Measurements from ENCODE around the gene RGS16. TPM values are rescaled to one million over a fixed set of nuclear protein-coding genes. Genes with fewer than 3 reads are reported as not detected.

RGS16 gene
- polyA plus RNA-seq, 1 of the 3 experiments (the other 2 are of a cell fraction) = 0.79 TPM

- TF ChIP-seq MEF2A (IDR thresholded peaks at IDR 0.05; ENCODE audit: borderline replicate concordance, low read depth) = no peak
- TF ChIP-seq, protein P1, sequence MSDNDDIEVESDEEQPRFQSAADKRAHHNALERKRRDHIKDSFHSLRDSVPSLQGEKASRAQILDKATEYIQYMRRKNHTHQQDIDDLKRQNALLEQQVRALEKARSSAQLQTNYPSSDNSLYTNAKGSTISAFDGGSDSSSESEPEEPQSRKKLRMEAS (IDR thresholded peaks at IDR 0.05; ENCODE audit: low read depth) = no peak
- TF ChIP-seq RAD21 (IDR thresholded peaks at IDR 0.05; ENCODE audit: low read length) = no peak
- TF ChIP-seq RXRA (IDR thresholded peaks at IDR 0.05; ENCODE audit: borderline replicate concordance, low read depth) = no peak
- no peak for TF ChIP-seq PBX3 (IDR thresholded peaks at IDR 0.05)
Measured at GRCh38 chr1:182624577-182624976, 20.4 kb upstream of the RGS16 start (continued).

DNA sequence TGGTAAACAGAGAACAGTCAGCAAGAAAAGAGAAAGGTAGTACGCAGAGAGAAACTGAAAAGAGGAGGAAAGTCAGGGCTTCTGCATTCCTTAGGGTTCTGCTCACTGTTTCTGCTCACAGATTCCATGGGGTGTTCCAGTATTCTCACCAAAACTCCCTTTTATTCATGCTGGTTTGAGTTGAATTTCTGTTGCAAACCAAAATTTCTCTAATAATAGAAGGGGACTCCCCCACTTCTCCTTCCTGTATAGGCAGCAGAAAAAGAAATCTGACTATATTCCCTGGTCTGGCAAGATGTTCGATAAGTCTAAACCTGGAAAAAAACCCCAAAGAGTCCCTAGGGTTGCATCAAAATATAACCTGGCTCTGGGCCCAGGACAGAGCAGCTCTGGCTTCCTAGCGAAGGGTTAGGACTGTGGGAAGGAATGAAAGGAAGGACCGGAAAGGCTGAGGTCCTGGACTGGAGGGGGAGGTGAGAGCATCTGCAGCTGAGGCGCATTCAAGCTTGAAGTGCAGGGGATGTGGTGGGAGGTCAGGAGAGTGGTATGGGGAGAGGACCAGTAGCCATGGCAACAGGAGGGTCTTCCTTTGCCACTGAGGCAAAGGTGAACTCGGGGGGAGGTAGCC lies 18.8 kb upstream of the RGS16 start:
- H3K9me3 ChIP-seq = 0 out of 2 replicates have a peak, but pooled peaks cover 3% of the 10 kb centered on the region
- no peak for TF ChIP-seq SIN3A (IDR thresholded peaks at IDR 0.05; ENCODE audit: borderline replicate concordance, low read depth, low read length)
- no peak for TF ChIP-seq EP300 (IDR thresholded peaks at IDR 0.05; ENCODE audit: borderline replicate concordance in 1 of 2, low read depth in 1 of 2, low read length in 1 of 2)
- TF ChIP-seq RCOR1 (IDR thresholded peaks at IDR 0.05; ENCODE audit: low read length) = no peak
- TF ChIP-seq, protein P2, sequence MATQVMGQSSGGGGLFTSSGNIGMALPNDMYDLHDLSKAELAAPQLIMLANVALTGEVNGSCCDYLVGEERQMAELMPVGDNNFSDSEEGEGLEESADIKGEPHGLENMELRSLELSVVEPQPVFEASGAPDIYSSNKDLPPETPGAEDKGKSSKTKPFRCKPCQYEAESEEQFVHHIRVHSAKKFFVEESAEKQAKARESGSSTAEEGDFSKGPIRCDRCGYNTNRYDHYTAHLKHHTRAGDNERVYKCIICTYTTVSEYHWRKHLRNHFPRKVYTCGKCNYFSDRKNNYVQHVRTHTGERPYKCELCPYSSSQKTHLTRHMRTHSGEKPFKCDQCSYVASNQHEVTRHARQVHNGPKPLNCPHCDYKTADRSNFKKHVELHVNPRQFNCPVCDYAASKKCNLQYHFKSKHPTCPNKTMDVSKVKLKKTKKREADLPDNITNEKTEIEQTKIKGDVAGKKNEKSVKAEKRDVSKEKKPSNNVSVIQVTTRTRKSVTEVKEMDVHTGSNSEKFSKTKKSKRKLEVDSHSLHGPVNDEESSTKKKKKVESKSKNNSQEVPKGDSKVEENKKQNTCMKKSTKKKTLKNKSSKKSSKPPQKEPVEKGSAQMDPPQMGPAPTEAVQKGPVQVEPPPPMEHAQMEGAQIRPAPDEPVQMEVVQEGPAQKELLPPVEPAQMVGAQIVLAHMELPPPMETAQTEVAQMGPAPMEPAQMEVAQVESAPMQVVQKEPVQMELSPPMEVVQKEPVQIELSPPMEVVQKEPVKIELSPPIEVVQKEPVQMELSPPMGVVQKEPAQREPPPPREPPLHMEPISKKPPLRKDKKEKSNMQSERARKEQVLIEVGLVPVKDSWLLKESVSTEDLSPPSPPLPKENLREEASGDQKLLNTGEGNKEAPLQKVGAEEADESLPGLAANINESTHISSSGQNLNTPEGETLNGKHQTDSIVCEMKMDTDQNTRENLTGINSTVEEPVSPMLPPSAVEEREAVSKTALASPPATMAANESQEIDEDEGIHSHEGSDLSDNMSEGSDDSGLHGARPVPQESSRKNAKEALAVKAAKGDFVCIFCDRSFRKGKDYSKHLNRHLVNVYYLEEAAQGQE (IDR thresholded peaks at IDR 0.05; ENCODE audit: low read depth, low read length) = no peak
- TF ChIP-seq MEF2A (IDR thresholded peaks at IDR 0.05; ENCODE audit: borderline replicate concordance, low read depth) = no peak
- TF ChIP-seq RAD21 (IDR thresholded peaks at IDR 0.05; ENCODE audit: low read length) = no peak
- TF ChIP-seq SMC3 (IDR thresholded peaks at IDR 0.05; ENCODE audit: low read depth, low read length) = no peak
- TF ChIP-seq, protein P3, sequence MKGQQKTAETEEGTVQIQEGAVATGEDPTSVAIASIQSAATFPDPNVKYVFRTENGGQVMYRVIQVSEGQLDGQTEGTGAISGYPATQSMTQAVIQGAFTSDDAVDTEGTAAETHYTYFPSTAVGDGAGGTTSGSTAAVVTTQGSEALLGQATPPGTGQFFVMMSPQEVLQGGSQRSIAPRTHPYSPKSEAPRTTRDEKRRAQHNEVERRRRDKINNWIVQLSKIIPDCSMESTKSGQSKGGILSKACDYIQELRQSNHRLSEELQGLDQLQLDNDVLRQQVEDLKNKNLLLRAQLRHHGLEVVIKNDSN (IDR thresholded peaks at IDR 0.05; ENCODE audit: borderline replicate concordance, low read depth) = no peak
- TF ChIP-seq USF2 (IDR thresholded peaks at IDR 0.05; ENCODE audit: borderline replicate concordance, low read depth, low read length) = no peak
- no peak for TF ChIP-seq TCF12 (IDR thresholded peaks at IDR 0.05)
- no peak for TF ChIP-seq TAF1 (IDR thresholded peaks at IDR 0.05; ENCODE audit: borderline replicate concordance, low read depth, low read length)
- no peak overlapping the region for H3K27ac ChIP-seq (ENCODE audit: low read depth in 2 of 2, low read length in 1 of 2)
- CTCF ChIA-PET = interaction anchor here (1.0 to 1.8 kb wide), 2 partner anchors 10 to 162 kb away, joined by 3 to 5 read pairs; no protein-coding TSS in a partner anchor
- no peak overlapping the region for H2AFZ ChIP-seq (ENCODE audit: low read depth)
- no peak overlapping the region for H3K9ac ChIP-seq
- H3K4me2 ChIP-seq = no peak overlapping the region
- no peak overlapping the region for H3K4me3 ChIP-seq (ENCODE audit: low read depth in 2 of 2, low read length in 1 of 2)
- no peaks in the 10 kb centered on the region for H3F3A ChIP-seq (replicated peaks; ENCODE audit: insufficient read depth)
- DNase-seq = no peak
- no peaks in the 10 kb centered on the region for H3K27me3 ChIP-seq (ENCODE audit: insufficient read depth)
- no peaks in the 10 kb centered on the region for H3K9me2 ChIP-seq
- no peaks in the 10 kb centered on the region for H3K36me3 ChIP-seq (replicated peaks in 1 of 2; ENCODE audit: control insufficient read depth in 1 of 2, insufficient read depth in 2 of 2, low read length in 1 of 2)
- POLR2A ChIA-PET = no interaction called here
- no peaks in the 10 kb centered on the region for H3K79me2 ChIP-seq (ENCODE audit: insufficient read depth)
- H3K4me1 ChIP-seq (ENCODE audit: control insufficient read depth in 1 of 2, insufficient read depth in 2 of 2, low read depth in 1 of 2, low read length in 1 of 2) = peaks cover 6 to 7% of the 10 kb centered on the region in 2 experiments
- no peaks in the 10 kb centered on the region for H4K20me1 ChIP-seq (ENCODE audit: insufficient read depth)
- WGBS (ENCODE audit: low lambda C conversion rate) = 62% methylated on average over 6 of the region's 6 CpGs
